HCT116 (cell line): ENCODE results near the gene TEP1. TPM values are rescaled to one million over a fixed set of nuclear protein-coding genes. Genes with fewer than 3 reads are reported as not detected.

Source experiments
- ATAC-seq: fragments of 200-7000 bp; cut with Tn5 transposase; 2 replicates; pipeline ENCODE4 v1.9.1; 2020; ENCODE audit warnings: mild to moderate bottlenecking, moderate library complexity
- BruUV-seq: library from RNA; stranded (reverse); fragments of 400-500 nt; replicated peaks from 2 replicates; lab custom pipeline; 2021; lab: Mats Ljungman, UMichigan
- CTCF ChIA-PET: fragments of 300-600 bp; sonication (Branson Sonifier 250); formaldehyde crosslinking; loops from one replicate; lab custom pipeline; 2021; ENCODE audit warnings: antibody characterized with exemption; lab: Charles Lee
- POLR2A ChIA-PET: fragments of 300-600, 350-600 bp; sonication (Branson Sonifier 250); formaldehyde crosslinking; loops from one replicate; lab custom pipeline; 2021; ENCODE audit warnings: antibody characterized with exemption; lab: Charles Lee
- RAD21 ChIA-PET, 2 experiments: fragments of 300-600 bp; sonication (Branson Sonifier 250); formaldehyde crosslinking; loops; one replicate each; lab custom pipeline; 2023; ENCODE audit warnings: low total read pairs in 2 of 2; ENCODE audit not compliant: uncharacterized antibody in 2 of 2, unreplicated experiment in 2 of 2, low non-redundant PET in 1 of 2; lab: Charles Lee
- DNase-seq: peaks from one replicate; pipeline ENCODE4 v3.0.0-alpha.2; 2010; ENCODE audit warnings: low read depth, low spot score
- H2AFZ ChIP-seq: fragments of 200-600 bp; shearing (Covaris generic), sonication (generic); 2 replicates; pipeline ENCODE4 v1.6.1; 2017; ENCODE audit warnings: low read depth, mixed run types, mixed read lengths, antibody characterized with exemption, low read length; ENCODE audit not compliant: poor library complexity, severe bottlenecking
- H3K27ac ChIP-seq: 2 replicates; pipeline ENCODE4 v1.5.1; 2012; ENCODE audit warnings: low read depth, low read length
- H3K27me3 ChIP-seq: fragments of 200-600 bp; sonication (generic); 2 replicates; pipeline ENCODE4 v1.6.1; 2016; ENCODE audit warnings: mixed run types, low read length, mixed read lengths; ENCODE audit not compliant: insufficient read depth
- H3K36me3 ChIP-seq, 2 experiments: fragments of 200-500 bp in 1 of 2; fragments of 200-600 bp in 1 of 2; sonication (Bioruptor generic) in 1 of 2; sonication (generic) in 1 of 2; 2 replicates each; pipeline versions ENCODE4 v1.5.1 to v1.6.1; 2014 to 2016; ENCODE audit warnings: low read length in 2 of 2, inconsistent platforms in 1 of 2, mixed read lengths in 1 of 2, mixed run types in 1 of 2; ENCODE audit not compliant: insufficient read depth in 2 of 2, control insufficient read depth in 1 of 2
- H3K4me1 ChIP-seq, 2 experiments: fragments of 200-600 bp in 1 of 2; sonication (generic) in 1 of 2; 2 replicates each; pipeline versions ENCODE4 v1.5.1 to v1.6.1; 2012 to 2017; ENCODE audit warnings: low read length in 2 of 2, inconsistent platforms in 1 of 2, mild to moderate bottlenecking in 1 of 2, mixed read lengths in 1 of 2, mixed run types in 1 of 2, moderate library complexity in 1 of 2; ENCODE audit not compliant: insufficient read depth in 2 of 2, control insufficient read depth in 1 of 2
- H3K4me2 ChIP-seq: fragments of 200-600 bp; sonication (generic); 2 replicates; pipeline ENCODE4 v1.6.1; 2017; ENCODE audit warnings: mixed run types, low read length, mixed read lengths
- H3K4me3 ChIP-seq, 2 experiments: fragments of 200-600 bp in 1 of 2; sonication (generic) in 1 of 2; replicated peaks in 1 of 2; 2 replicates each; pipeline ENCODE4 v1.5.1; 2011 to 2016; ENCODE audit warnings: low read length in 2 of 2, control low read depth in 1 of 2, low read depth in 1 of 2, mild to moderate bottlenecking in 1 of 2, mixed read lengths in 1 of 2, mixed run types in 1 of 2
- H3K79me2 ChIP-seq: fragments of 200-600 bp; sonication (generic); 2 replicates; pipeline ENCODE4 v1.6.1; 2017; ENCODE audit warnings: mild to moderate bottlenecking, mixed run types, low read length, moderate library complexity, mixed read lengths; ENCODE audit not compliant: insufficient read depth
- H3K9ac ChIP-seq: fragments of 200-600 bp; sonication (generic); 2 replicates; pipeline ENCODE4 v1.6.1; 2016; ENCODE audit warnings: low read length, mixed read lengths
- H3K9me2 ChIP-seq: fragments of 200-600 bp; sonication (generic), shearing (Covaris generic); 2 replicates; pipeline ENCODE4 v1.6.1; 2017; ENCODE audit warnings: mixed run types, mild to moderate bottlenecking, moderate library complexity; ENCODE audit not compliant: insufficient read depth
- H3K9me3 ChIP-seq, 2 experiments: fragments of 200-500 bp in 1 of 2; fragments of 200-600 bp in 1 of 2; sonication (Bioruptor generic) in 1 of 2; sonication (generic) in 1 of 2; 2 replicates each; pipeline ENCODE4 v1.6.1; 2014 to 2017; ENCODE audit warnings: low read length in 2 of 2, mixed read lengths in 2 of 2, inconsistent platforms in 1 of 2, low read depth in 1 of 2, mild to moderate bottlenecking in 1 of 2, mixed run types in 1 of 2, moderate library complexity in 1 of 2; ENCODE audit not compliant: control insufficient read depth in 1 of 2, insufficient read depth in 1 of 2
- H4K20me1 ChIP-seq: fragments of 200-600 bp; sonication (generic), shearing (Covaris generic); 2 replicates; pipeline ENCODE4 v1.6.1; 2017; ENCODE audit warnings: mixed run types, mild to moderate bottlenecking, moderate library complexity; ENCODE audit not compliant: insufficient read depth
- ATF3 ChIP-seq: IDR thresholded peaks from 2 replicates; pipeline ENCODE4 v1.6.1; 2012
- CBX3 ChIP-seq: IDR thresholded peaks from 2 replicates; pipeline ENCODE4 v1.6.1; 2012; ENCODE audit warnings: low read depth
- CTCF ChIP-seq, 3 experiments: fragments of 200-600 bp in 1 of 3; sonication (generic) in 1 of 3; IDR thresholded peaks in 2 of 3; conservative IDR thresholded peaks in 1 of 3; 2 replicates each; pipeline ENCODE4 v1.5.1; 2012 to 2017; ENCODE audit warnings: low read depth in 2 of 3, low read length in 2 of 3, antibody characterized with exemption in 1 of 3, borderline replicate concordance in 1 of 3, control low read depth in 1 of 3, mild to moderate bottlenecking in 1 of 3, mixed read lengths in 1 of 3, mixed run types in 1 of 3, moderate library complexity in 1 of 3; ENCODE audit not compliant: insufficient read depth in 1 of 3
- EGR1 ChIP-seq: IDR thresholded peaks from 2 replicates; pipeline ENCODE4 v1.6.1; 2012; ENCODE audit warnings: low read depth
- ELF1 ChIP-seq: IDR thresholded peaks from 2 replicates; pipeline ENCODE4 v1.6.1; 2012; ENCODE audit warnings: low read depth, borderline replicate concordance
- EZH2phosphoT487 ChIP-seq: fragments of 200-600 bp; IDR thresholded peaks from 2 replicates; pipeline ENCODE4 v1.6.1; 2018; ENCODE audit warnings: antibody characterized with exemption, borderline replicate concordance
- JUND ChIP-seq: IDR thresholded peaks from 2 replicates; pipeline ENCODE4 v1.6.1; 2012
- POLR2AphosphoS5 ChIP-seq: IDR thresholded peaks from 2 replicates; pipeline ENCODE4 v1.6.1; 2011; ENCODE audit warnings: mild to moderate bottlenecking, low read depth, low read length, moderate library complexity
- SIN3A ChIP-seq: IDR thresholded peaks from 2 replicates; pipeline ENCODE4 v1.6.1; 2012; ENCODE audit warnings: low read depth
- SP1 ChIP-seq: IDR thresholded peaks from 2 replicates; pipeline ENCODE4 v1.6.1; 2012; ENCODE audit warnings: low read depth
- SRF ChIP-seq: IDR thresholded peaks from 2 replicates; pipeline ENCODE4 v1.6.1; 2012; ENCODE audit warnings: low read depth
- TCF7L2 ChIP-seq: IDR thresholded peaks from 2 replicates; pipeline ENCODE4 v1.7.0; 2011; ENCODE audit warnings: borderline replicate concordance, inconsistent platforms; ENCODE audit not compliant: insufficient read depth, insufficient read length; ENCODE audit errors: extremely low read depth
- YY1 ChIP-seq: IDR thresholded peaks from 2 replicates; pipeline ENCODE4 v1.6.1; 2011; ENCODE audit warnings: low read length, low read depth, moderate library complexity, mild to moderate bottlenecking; ENCODE audit not compliant: insufficient replicate concordance; ENCODE audit errors: extremely low read depth
- ZBTB33 ChIP-seq: IDR thresholded peaks from 2 replicates; pipeline ENCODE4 v1.6.1; 2011; ENCODE audit warnings: mild to moderate bottlenecking, low read length, moderate library complexity; ENCODE audit not compliant: insufficient replicate concordance; ENCODE audit errors: extremely low read depth
- ZFX ChIP-seq: fragments of 450-650 bp; IDR thresholded peaks from 2 replicates; pipeline ENCODE4 v1.6.1; 2017
- intact Hi-C: fragments of 100-400 bp; cut with micrococcal nuclease; formaldehyde crosslinking; loops from 2 replicates; pipeline ENCODE4 v1.10.0; 2022
- total RNA-seq: library from RNA; stranded (reverse); gene quantifications from one replicate; pipeline ENCODE4 v1.2.1, GENCODE V29; 2021; ENCODE audit not compliant: unreplicated experiment

The TEP1 gene
- total RNA-seq, 1 experiment from 2014 or later = 22.4 TPM

DNA sequence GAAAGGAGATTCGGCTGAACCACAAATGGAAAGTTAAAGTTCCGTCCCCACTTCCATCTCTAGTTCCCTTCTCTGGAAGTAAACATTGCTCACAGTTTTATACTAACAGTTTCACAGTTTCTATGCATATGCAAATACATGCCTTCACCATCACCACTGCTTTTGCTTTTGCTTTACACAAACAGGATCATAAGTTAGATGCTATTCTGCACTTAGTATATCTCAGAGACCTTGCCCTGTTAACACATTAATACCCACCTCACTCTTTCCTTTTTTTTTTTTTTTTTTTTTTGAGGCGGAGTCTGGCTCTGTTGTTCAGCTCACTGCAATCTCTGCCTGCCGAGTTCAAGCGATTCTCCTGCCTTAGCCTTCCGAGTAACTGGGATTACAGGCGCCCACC is 890 bp downstream of the TEP1 start:
- H3K36me3 ChIP-seq = peaks cover 6% of the 10 kb centered on the region in 2 experiments; a peak in 2 of 4 replicates
- ChIA-PET CTCF (interaction anchor here (1.5 kb wide), 1 partner anchor 49 kb away, joined by 4 read pairs; the partner anchor contains the start of gene PIP4P1), POLR2A (interaction anchor here (1.2 to 3.8 kb wide), 5 partner anchors 9 to 69 kb away, joined by 4 to 30 read pairs (median 8); partner anchors contain the start of genes APEX1, OSGEP, PARP2 and PIP4P1), RAD21 (no interaction called here)
- H3K79me2 ChIP-seq = peaks cover 19% of the 10 kb centered on the region
- H4K20me1 ChIP-seq = no peaks in the 10 kb centered on the region
- intact Hi-C loops = loop anchor here (5.0 kb wide), 1 partner anchor 70 kb away; the partner anchor contains the start of gene PARP2
- no peaks in the 10 kb centered on the region for H3K9me3 ChIP-seq
- no peaks in the 10 kb centered on the region for H3K9me2 ChIP-seq
- peak overlapping the region; percentile 91 to 96 for H3K4me3 ChIP-seq
- no peak overlapping the region for H2AFZ ChIP-seq
- ATAC-seq = peak; percentile 0; the same call in 1 of the 2 replicates
- DNase-seq = no peak
- TF ChIP-seq SRF = no peak
- TF ChIP-seq ELF1 = no peak
- TF ChIP-seq EGR1 = no peak
- no peak for TF ChIP-seq JUND
- TF ChIP-seq CBX3 = no peak
- TF ChIP-seq SP1 = no peak
- TF ChIP-seq ZBTB33 = no peak
- no peak for TF ChIP-seq SIN3A
- TF ChIP-seq YY1 = no peak
- TF ChIP-seq ATF3 = no peak
- TF ChIP-seq POLR2AphosphoS5 = no peak
- TF ChIP-seq EZH2phosphoT487 = no peak
- no peak for TF ChIP-seq CTCF (IDR thresholded peaks at IDR 0.05 in 2 of 3, conservative IDR thresholded peaks at IDR 0.05 in 1 of 3; ENCODE audit: borderline replicate concordance in 1 of 3, insufficient read depth in 1 of 3, low read depth in 2 of 3, low read length in 2 of 3)
- no peak for TF ChIP-seq ZFX
- no peak for TF ChIP-seq TCF7L2
- H3K9ac ChIP-seq = peak overlapping the region; percentile 86
- no peaks in the 10 kb centered on the region for H3K27me3 ChIP-seq
- peaks cover 11 to 41% of the 10 kb centered on the region in 2 experiments for H3K4me1 ChIP-seq
- H3K27ac ChIP-seq = peak overlapping the region; percentile 98
- H3K4me2 ChIP-seq = peak overlapping the region; percentile 92
- BruUV-seq = no TSS peak
